ENCODE data around the gene DTWD2.
"Not testable (repeated sequence)": the region's sequence is repeated elsewhere in the genome, so short reads cannot be mapped to it uniquely, and the experiment has no call there.

DTWD2 gene

GRCh38 chr5:118857700-118858099 lies 130.6 kb downstream of the DTWD2 start:
- no peak for DNase-seq

DNA sequence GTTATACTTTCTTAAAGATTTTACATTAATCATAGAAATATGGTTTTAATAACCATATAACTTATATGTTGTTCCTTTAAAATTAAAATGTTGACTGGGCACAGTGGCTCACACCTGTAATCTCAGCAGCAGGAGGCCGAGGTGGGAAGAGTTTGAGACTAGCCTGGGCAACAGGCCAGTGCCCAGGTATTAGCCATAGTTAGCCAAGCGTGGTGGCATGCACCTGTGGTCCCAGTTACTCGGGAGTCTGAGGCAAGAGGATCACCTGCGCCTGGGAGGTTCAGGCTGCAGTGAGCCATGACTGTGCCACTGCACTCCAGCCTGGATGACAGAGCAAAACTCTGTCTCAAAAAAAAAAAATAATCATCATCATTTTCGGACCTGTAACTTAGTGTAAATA lies 133.5 kb downstream of the DTWD2 start:
- no peak for DNase-seq

- DNase-seq, result not testable (repeated sequence)
Observed at GRCh38 chr5:118851785-118852184, 136.6 kb downstream of the DTWD2 start.

DNA sequence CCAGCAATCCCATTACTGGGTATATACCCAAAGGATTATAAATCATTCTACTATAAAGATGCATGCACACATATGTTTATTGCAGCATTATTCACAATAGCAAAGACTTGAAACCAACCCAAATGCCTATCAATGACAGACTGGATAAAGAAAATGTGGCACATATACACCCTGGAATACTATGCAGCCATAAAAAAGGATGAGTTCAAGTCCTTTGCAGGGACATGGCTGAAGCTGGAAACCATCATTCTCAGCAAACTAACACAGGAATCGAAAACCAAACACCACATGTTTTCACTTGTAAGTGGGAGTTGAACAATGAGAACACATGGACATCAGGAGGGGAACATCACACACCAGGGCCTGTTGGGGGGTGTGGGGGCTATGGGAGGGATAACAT lies 138.8 kb downstream of the DTWD2 start:
- not testable (repeated sequence) for DNase-seq

GRCh38 chr5:118844351-118844750 lies 144.0 kb downstream of the DTWD2 start:
- no peak for DNase-seq

DNA sequence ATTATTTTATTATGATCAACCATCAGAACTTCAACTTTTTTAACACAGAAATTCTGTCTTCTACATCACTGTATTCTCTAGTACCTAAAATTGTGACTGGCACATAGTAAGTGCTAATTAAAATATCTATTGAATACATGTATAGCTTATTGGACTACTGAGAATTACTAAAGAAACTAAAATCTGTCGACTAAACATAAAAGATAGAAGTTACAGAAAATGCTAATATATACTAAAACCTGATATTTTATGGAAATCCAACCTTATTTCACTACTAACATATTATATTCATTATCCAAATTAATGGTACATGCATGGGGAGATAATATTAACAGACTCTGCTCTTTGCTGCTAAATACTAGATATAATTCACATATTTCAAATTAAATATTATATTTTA lies 153.6 kb downstream of the DTWD2 start:
- no peak for DNase-seq

- no peak for DNase-seq
Observed at GRCh38 chr5:118832974-118833373, 155.4 kb downstream of the DTWD2 start.

- no peak for DNase-seq
Observed at GRCh38 chr5:118825226-118825625, 163.1 kb downstream of the DTWD2 start.

DNA sequence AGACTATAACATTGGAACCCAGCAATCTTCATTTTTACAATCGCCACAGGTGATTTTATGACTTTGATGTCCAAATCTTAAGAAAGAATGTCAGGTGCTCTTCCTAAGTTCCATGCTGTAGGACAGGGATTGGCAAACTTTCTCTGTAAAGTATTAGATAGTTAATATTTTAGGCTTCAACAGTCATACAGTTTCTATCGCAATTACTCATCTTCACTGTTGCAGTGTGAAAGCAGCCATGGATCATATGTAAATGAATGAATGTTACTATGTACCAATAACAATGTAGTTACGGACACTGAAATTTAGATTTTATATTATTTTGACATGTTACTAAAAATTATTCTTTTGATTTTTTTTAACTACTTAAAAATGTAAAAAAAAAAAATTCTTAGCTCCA lies 169.7 kb downstream of the DTWD2 start:
- DNase-seq, result no peak

DNA sequence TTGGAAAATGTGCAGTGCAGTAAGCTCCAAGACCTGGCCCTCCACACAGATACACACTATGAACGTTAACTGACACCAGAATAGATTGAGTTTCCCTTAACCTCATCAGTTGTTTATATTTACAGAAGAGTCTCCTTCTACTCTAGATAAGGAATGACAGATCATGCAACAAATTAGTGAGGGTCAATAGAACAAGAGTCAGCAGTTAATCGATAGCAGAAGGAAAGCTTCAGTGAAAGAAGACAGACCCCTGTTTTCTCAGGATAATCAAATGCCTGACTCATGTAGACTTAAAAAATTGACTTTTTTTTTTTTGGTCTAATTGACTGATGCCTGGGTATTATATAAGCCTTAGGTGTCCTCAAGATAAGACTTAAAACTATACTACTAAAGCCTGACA lies 179.9 kb downstream of the DTWD2 start:
- DNase-seq, result no peak

DNA sequence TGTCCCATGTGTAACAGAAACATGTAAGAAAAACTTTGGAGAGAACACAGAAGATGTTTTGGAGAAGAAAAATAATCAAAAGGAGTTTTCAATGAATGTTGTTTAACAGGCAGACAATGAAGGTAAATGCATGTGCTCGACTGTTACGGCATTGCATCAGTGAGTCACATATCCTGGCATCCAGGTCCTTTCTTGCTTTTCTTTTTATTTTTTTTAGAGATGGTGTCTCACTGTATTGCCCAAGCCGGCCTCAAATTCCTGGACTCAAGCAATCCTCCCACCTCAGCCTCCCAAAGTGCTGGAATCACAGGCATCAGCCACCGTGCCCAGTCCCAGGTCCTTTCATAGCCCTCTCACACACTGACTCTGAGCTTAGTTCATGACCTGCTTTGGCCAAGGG lies 181.8 kb downstream of the DTWD2 start:
- DNase-seq, result no peak

DNA sequence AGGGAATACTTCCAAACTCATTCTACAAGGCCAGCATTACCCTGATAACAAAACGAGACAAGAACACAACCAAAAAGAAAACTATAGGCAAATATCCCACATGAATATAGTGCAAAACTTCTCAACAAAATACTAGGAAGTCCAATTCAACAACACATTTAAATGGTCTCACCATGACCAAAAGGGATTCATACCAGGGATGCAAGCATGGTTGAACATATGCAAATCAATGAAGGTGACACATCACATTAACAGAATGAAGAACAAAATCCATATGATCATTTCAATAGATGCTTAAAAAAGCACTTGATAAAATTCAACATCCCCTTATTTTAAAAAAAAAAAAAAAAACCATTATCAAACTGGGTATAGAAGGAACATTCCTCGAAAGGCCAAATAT lies 186.0 kb downstream of the DTWD2 start:
- DNase-seq, result no peak

DNA sequence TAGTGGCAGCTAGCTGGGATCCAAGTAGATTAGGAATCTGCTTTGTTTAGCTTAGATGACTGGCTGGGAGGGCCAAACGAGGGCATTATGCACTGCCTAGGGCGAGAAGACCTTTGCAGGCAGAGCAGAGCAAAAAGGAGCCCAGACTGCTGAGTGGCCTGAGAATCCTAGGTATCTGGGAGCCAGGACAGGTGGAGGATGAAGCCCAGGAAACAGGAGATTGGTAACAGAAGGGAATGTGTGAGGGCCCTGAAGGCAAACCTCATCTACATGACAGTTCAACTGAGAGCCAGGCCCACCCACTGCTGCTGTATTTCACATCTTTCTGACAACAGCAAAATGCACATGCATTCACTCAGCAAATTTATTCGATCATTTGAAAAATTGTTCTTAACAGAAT lies 192.3 kb downstream of the DTWD2 start:
- no peak for DNase-seq

DNA sequence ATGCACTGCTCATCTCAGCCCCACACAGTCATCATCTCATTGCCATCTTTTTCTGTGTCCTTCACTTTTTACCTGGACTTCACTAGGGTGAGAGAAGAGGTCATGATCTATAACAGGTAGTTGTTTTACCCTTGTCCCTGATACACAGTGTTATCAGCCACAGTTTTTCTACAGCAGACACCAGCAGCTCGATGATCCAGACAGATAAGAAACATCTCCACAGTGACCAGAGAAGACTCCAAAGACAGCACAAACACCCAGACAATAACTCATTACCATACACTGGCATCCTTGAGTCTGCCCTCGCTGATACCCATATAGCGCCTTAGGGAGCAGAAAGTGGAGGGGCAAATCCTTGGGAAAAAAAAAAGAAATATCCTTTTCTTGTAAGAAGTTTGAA lies 194.1 kb downstream of the DTWD2 start:
- no peak for DNase-seq

DNA sequence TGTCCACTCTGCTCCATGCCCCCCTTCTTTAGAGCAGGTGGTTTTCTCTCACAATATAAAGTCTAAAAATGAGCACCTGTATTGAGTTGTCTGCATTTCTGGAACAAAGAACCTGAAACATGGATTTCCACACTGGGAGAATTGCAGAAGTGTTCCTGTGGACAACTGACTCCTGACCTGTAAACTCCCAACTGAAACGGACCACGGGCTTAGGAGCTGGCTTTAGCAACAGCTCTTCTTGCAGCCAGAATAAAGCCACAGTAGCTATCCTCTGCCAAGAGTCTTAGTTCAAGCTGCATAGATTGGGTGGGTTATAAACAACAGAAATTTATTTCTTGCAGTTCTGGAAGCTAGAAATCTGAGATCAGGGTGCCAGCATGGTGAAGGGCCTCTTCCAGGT lies 194.7 kb downstream of the DTWD2 start:
- DNase-seq, result no peak

GRCh38 chr5:118793091-118793490 lies 195.3 kb downstream of the DTWD2 start:
- DNase-seq, result no peak

DNA sequence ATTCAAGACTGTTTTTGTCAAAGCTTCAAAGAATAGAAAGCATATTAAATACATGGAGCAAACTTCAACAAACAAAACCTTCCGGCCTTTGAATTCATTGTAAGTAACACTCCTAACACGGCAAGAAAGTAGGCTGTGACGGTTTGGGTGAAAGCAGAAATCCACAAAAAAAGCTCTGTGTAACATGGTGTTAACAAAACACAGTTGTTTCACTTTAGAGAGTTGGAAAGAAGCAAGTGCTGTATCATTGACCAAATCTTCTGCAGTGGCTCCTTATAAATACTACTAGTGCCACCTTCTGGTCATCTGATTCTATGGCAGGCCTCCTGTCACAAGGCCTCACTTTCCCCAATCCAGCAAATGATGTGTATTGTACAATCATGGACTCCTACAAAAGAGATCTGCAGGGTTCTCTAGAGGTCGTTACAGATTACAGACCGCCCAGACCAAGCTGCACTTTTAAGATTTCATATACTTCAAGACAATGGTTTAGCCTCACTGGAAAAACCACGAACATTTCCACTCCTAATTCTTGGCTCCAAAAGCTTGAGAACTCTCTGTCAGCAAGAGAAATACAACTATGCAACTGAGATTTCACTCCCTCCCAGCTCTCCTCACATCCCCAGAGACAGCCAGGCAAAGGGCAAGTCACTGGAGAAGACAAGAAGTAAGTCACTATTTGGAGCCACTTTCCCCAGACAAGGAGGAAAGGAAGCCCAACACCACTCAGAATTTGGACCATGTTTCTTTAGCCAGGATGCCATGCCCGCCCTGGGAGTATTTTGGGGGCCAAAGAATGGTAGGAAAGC lies 196.2 kb downstream of the DTWD2 start:
- DNase-seq, result peak; percentile 64

GRCh38 chr5:118789366-118789765 lies 199.0 kb downstream of the DTWD2 start:
- no peak for DNase-seq

- no peak for DNase-seq
Observed at GRCh38 chr5:118788351-118788750, 200.0 kb downstream of the DTWD2 start.
